ENCODE measurements around the gene THAP12. TPM values are rescaled to one million over a fixed set of nuclear protein-coding genes. Genes with fewer than 3 reads are reported as not detected.
A peak's percentile ranks its signal among the peaks of the same experiment; 100 is the strongest.

The THAP12 gene
- total RNA-seq, 1 donor from 2014 or later = 19.0 TPM

DNA sequence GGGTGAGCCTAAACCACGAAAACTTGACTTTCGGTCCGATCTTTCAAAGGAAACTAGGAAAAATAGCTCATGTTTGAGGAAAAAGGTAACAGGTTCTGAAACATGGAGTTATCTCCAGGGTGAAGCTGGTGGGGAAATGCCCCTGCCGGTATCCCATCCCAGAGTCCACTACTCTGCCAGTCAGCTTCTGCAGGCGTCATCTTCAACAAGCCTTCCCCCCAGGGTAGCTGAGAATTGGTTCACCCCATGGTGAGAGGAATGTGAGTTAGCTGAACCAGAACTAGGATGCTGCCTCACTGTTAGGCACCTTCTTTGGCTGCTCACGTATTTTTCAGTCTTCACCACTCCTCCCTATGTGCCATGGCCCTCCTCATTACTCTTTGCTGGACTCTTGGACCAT, 1.3 kb upstream of the THAP12 start:
- DNase-seq (no peak), ATAC-seq (no peak)
- intact Hi-C loops (cut with micrococcal nuclease) = no loop called here

GRCh38 chr11:76380159-76380976, 564 bp downstream of the THAP12 start:
- intact Hi-C loops (cut with micrococcal nuclease) = no loop called here
- ATAC-seq (no peak), DNase-seq (peak; percentile 49)

DNA sequence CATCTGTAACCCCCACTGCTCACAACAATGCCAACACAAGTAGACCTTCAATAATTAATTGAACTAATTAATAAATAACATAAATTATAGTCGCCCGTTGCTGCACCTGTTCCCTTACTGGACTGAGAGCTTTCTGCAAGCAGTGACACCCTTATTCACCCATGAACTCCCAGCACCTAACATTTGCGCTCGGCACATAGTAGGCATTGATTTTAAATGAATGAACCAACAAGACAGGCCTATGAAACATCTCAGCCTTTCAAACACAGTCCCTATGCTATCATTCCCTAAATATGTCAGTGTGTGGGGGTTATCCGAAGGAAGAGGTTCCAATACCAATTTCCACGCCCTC, 1.1 kb downstream of the THAP12 start:
- no peak for ATAC-seq
- intact Hi-C loops (cut with micrococcal nuclease) = no loop called here
- no peak for DNase-seq

GRCh38 chr11:76376746-76377558, 4.0 kb downstream of the THAP12 start:
- no peak for DNase-seq
- intact Hi-C loops (cut with micrococcal nuclease) = no loop called here
- ATAC-seq = no peak

- no peak for ATAC-seq
- intact Hi-C loops (cut with micrococcal nuclease) = no loop called here
- DNase-seq = no peak
Observed at GRCh38 chr11:76371170-76371569, 9.8 kb downstream of the THAP12 start.

DNA sequence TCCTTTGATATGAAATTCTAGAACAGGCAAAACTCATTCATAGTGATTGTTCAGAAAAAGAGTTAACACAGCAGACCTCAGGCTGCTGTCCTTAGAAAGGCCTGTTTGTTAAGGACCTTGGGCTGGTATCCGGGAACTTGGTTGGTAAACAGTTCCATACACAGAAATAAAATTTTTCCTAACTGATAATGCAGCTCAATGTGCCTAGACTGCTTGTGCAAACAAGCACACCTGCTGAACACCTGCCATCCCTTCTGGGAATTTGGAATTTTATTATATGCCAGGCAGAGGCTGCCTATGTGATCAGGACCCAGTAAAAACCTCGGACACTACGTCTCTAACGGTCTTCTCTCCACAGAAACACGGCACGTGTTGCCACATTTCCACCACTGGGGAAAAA, 11.5 kb downstream of the THAP12 start:
- intact Hi-C loops (cut with micrococcal nuclease) = no loop called here
- ATAC-seq (no peak), DNase-seq (no peak)

DNA sequence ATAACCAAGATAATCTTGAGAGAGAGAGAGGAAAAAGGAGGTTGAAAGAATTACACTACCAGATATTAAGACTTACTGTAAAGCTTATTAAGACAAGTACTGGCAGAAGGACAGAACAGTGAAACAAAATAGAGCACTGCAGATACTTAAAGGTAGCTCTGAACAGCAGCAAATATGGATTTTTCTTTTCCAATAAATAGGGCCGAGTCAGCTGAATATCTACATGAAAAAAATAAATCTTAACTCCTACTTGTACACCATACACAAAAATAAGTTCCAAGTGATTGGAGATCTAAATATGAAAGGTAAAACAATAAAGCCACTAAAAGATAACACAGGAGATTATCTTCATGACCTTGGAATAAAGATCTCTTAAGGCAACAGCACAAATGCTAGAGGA, 12.4 kb downstream of the THAP12 start:
- ATAC-seq = no peak
- DNase-seq = no peak
- intact Hi-C loops (cut with micrococcal nuclease) = no loop called here

- intact Hi-C loops (cut with micrococcal nuclease) = no loop called here
- ATAC-seq = no peak
Observed at GRCh38 chr11:76365038-76365679, 15.8 kb downstream of the THAP12 start.

DNA sequence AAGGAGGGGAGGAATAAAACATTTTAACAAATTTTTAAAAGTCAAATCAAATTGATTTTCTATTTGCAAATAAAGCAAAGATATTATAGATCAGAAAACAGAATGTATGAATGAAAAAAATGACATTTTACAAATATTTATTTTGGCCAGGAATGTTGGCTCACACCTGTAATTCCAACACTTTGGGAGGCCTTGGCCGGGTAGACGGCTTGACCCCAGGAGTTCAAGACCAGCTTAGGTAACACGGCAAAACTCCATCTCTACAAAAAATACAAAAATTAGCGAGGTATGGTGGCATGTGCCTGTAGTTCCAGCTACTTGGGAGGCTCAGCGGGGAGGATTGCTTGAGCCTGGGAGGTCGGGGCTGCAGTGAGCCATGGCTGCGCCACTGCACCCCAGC, 18.2 kb downstream of the THAP12 start:
- intact Hi-C loops (cut with micrococcal nuclease) = no loop called here
- ATAC-seq = no peak

More at GRCh38 chr11:76365038-76365679, 15.8 kb downstream of the THAP12 start:
- no peak for DNase-seq

GRCh38 chr11:76361776-76362175, 19.2 kb downstream of the THAP12 start:
- intact Hi-C loops (cut with micrococcal nuclease) = no loop called here
- no peak for ATAC-seq
- no peak for DNase-seq

More for the DNA sequence above, 18.2 kb downstream of the THAP12 start:
- no peak for DNase-seq

DNA sequence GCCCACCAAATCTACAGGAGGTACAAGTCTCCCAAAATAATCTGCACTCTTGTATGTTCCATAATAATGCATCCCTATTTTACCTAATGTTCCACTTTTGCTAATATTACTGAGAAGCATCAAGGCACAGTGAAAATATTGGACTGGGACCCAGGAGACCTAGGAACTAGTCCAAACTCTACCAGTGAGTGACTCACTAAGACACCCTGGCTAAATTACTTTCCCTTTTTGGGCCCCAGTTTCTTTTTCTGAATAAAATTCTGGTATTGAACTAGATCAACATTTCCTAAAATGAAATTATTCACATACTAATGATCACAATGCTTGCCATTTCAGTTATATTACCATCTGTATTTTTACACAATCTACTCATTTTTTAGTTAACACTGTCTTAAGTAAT, 19.6 kb downstream of the THAP12 start:
- ATAC-seq = no peak
- intact Hi-C loops (cut with micrococcal nuclease) = no loop called here
- no peak for DNase-seq

- intact Hi-C loops (cut with micrococcal nuclease) = no loop called here
- ATAC-seq = peak; percentile 27
- no peak for DNase-seq
Observed at GRCh38 chr11:76355172-76355571, 25.8 kb downstream of the THAP12 start.

DNA sequence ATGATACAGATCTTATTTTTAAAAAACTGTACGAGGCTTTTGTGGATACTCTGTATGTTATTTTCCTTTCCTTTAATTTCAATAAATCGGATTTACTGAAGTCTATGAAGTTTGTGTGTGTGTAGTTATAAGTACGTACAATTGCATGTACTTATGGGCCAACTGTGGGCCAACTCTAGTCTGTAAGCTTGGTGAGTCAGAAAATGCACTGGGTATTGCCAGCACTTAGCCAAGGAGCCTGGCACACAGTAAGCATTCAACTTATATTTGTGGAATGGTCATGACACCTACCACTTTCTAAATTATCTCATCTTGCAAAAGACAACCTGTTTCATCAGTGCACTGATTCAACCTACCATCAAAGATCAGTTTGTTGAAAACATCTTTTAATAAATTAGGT, 32.6 kb downstream of the THAP12 start:
- DNase-seq = no peak
- intact Hi-C loops (cut with micrococcal nuclease) = no loop called here
- ATAC-seq = no peak

DNA sequence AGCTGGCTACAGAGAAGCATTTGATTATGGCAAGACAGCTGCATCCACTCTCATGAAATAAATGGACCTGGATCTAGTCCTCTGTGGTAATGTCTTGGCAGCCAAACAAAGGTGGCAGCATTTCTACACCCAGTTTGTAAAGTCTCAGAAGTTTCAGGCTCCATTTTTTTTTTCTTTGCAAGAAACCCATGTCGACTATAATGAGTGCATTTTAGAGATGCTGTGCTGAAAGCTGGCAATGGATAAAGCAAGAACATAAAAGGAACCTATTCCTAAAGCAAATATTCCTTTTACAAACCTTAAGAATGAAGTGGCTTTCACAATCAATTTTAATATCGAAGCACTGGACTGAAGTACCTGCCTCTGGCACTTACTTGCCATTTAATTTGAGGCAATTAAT, 33.5 kb downstream of the THAP12 start:
- ATAC-seq (no peak), DNase-seq (no peak)
- intact Hi-C loops (cut with micrococcal nuclease) = no loop called here

- DNase-seq (peak; percentile 71), ATAC-seq (peak; percentile 97)
- intact Hi-C loops (cut with micrococcal nuclease) = no loop called here
Observed at GRCh38 chr11:76339221-76339620, 41.7 kb downstream of the THAP12 start.

DNA sequence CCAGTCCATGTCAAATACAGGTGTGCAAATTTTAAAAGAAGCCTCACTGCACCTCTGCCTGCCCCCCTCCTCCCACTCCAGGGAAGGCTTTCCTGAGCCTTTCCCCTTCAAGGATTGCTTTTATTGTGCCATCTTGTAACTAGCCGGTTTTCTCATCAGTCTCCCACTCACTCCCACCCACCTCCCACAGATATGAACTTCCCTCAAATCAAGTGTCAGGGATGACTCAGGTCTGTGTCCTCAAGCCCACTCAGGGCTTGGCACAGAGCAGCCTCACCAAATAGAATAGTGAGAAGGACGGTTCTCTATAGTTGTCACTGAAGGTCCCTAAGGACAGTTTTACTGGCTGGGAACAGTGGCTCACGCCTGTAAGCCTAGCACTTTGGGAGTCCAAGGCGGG, 43.0 kb downstream of the THAP12 start:
- no peak for ATAC-seq
- no peak for DNase-seq
- intact Hi-C loops (cut with micrococcal nuclease) = no loop called here

DNA sequence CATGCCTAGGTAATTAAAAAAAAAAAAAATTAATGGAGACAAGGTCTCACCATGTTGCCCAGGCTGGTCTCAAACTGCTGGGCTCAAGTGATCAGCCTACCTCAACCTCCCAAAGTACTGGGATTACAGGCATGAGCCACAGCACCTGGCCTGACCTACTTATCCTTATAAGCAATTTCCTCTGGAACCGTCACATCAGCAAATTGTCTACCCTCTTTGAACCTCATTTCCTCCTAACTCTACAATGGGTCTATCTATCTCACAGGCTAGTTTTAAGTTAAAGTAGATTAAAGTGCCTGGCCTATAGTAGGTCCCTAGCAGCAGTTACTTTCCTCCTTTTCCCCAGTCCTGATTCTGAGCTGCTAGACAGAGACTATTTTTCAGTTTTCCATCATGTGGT, 43.5 kb downstream of the THAP12 start:
- ATAC-seq (no peak), DNase-seq (no peak)
- intact Hi-C loops (cut with micrococcal nuclease) = no loop called here

DNA sequence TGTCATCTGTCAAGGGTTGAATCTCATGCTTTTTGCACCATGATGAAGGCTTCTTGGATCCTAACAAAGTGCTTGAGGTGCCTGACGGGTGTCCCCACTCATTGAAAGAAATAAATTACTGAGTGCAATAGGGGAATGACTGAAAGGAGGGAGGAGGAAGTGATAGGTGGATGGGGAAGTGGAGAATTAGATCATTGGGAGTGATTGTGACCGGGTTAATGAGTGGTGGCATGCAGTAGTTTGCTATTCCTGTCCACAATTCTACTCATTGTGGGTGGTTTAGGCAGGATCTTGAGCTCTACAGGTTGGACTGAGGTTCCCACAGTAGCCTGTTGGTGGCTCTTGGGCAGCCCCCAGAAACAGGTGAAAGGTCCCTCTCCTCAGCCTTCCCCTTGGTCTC, 44.3 kb downstream of the THAP12 start:
- ATAC-seq (no peak), DNase-seq (no peak)
- intact Hi-C loops (cut with micrococcal nuclease) = no loop called here

- intact Hi-C loops (cut with micrococcal nuclease) = no loop called here
- DNase-seq = no peak
- peak; percentile 22 for ATAC-seq
Observed at GRCh38 chr11:76335842-76336241, 45.1 kb downstream of the THAP12 start.

- no peak for ATAC-seq
- intact Hi-C loops (cut with micrococcal nuclease) = no loop called here
- no peak for DNase-seq
Observed at GRCh38 chr11:76334826-76335389, 46.0 kb downstream of the THAP12 start.

Data from left ventricle myocardium superior (tissue), 1 donor.